ENCODE measurements around the gene MASP2. TPM values are rescaled to one million over a fixed set of nuclear protein-coding genes. Genes with fewer than 3 reads are reported as not detected.

MASP2 gene
- total RNA-seq, 1 donor from 2014 or later = not detected

GRCh38 chr1:11055676-11056075 is 8.6 kb upstream of the MASP2 start:
- Mint-ChIP-seq H3K4me1 (ENCODE audit: low read depth) (peaks cover 12% of the 10 kb centered on the region), H3K36me3 (ENCODE audit: insufficient read depth) (peaks cover 5% of the 10 kb centered on the region), H3K27ac (no peak overlapping the region), H3K27me3 (no peaks in the 10 kb centered on the region), H3K4me3 (ENCODE audit: low read depth) (no peak overlapping the region), H3K9me3 (ENCODE audit: low read depth) (no peaks in the 10 kb centered on the region)
- no peak for TF ChIP-seq CTCF (IDR thresholded peaks at IDR 0.05; ENCODE audit: unreplicated experiment)
- DNase-seq (ENCODE audit: low spot score, unreplicated experiment) = no peak

DNA sequence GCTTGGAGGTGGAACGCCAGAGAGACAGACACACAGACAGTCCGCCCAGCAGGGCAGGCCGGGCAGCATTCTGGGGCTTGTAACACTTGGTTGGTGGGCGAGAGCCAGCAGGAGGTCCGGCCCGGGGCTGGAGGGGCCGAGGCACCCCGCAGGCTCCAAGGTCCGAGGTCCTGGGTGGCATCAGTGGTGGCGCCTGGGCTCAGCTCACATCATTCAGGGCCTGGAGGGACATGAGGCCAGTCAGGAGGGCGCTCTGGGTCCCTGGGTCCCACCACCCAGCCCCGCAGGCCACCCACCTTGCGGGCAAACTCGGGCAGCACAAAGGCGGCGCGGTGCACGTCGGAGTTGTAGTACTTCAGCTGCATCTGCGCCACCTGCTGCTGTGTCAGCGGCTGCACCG is 7.6 kb upstream of the MASP2 start:
- TF ChIP-seq CTCF (IDR thresholded peaks at IDR 0.05; ENCODE audit: unreplicated experiment) = no peak
- Mint-ChIP-seq H3K4me1 (ENCODE audit: low read depth) (peaks cover 9% of the 10 kb centered on the region), H3K27me3 (no peaks in the 10 kb centered on the region), H3K36me3 (ENCODE audit: insufficient read depth) (peaks cover 5% of the 10 kb centered on the region), H3K27ac (no peak overlapping the region), H3K4me3 (ENCODE audit: low read depth) (no peak overlapping the region), H3K9me3 (ENCODE audit: low read depth) (no peaks in the 10 kb centered on the region)
- DNase-seq (ENCODE audit: low spot score, unreplicated experiment) = no peak

DNA sequence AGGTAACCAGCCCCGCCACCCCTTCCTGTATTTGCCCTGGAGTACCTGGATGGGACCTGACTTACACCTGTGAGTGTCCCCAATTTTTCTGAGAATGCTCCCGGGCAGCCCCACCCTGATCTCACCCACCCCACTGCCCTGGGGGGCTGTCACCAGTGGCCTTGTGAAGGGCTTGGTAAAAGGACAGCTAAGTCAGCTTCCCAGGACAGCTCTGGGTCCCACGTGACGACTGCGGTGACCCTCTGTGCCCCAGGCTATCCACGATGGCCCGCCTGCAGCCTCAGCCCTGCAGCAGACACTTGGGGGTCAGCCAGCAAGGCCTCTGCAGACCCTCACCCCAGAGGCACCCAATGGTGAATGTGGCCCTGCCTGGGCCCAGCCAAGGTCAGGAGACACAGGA is 7.1 kb upstream of the MASP2 start:
- H3K9me3 Mint-ChIP-seq (ENCODE audit: low read depth) = no peaks in the 10 kb centered on the region
- H3K4me1 Mint-ChIP-seq (ENCODE audit: low read depth) = peaks cover 9% of the 10 kb centered on the region
- no peak for TF ChIP-seq CTCF (IDR thresholded peaks at IDR 0.05; ENCODE audit: unreplicated experiment)
- H3K27me3 Mint-ChIP-seq = no peaks in the 10 kb centered on the region
- H3K36me3 Mint-ChIP-seq (ENCODE audit: insufficient read depth) = peaks cover 5% of the 10 kb centered on the region
- H3K4me3 Mint-ChIP-seq (ENCODE audit: low read depth) = no peak overlapping the region
- no peak for DNase-seq (ENCODE audit: low spot score, unreplicated experiment)
- H3K27ac Mint-ChIP-seq = no peak overlapping the region

GRCh38 chr1:11053758-11054137 is 6.7 kb upstream of the MASP2 start:
- Mint-ChIP-seq H3K4me1 (ENCODE audit: low read depth) (peaks cover 5% of the 10 kb centered on the region), H3K4me3 (ENCODE audit: low read depth) (no peak overlapping the region), H3K9me3 (ENCODE audit: low read depth) (no peaks in the 10 kb centered on the region), H3K27ac (no peak overlapping the region), H3K27me3 (no peaks in the 10 kb centered on the region), H3K36me3 (ENCODE audit: insufficient read depth) (peaks cover 5% of the 10 kb centered on the region)
- no peak for DNase-seq (ENCODE audit: low spot score, unreplicated experiment)
- no peak for TF ChIP-seq CTCF (IDR thresholded peaks at IDR 0.05; ENCODE audit: unreplicated experiment)

DNA sequence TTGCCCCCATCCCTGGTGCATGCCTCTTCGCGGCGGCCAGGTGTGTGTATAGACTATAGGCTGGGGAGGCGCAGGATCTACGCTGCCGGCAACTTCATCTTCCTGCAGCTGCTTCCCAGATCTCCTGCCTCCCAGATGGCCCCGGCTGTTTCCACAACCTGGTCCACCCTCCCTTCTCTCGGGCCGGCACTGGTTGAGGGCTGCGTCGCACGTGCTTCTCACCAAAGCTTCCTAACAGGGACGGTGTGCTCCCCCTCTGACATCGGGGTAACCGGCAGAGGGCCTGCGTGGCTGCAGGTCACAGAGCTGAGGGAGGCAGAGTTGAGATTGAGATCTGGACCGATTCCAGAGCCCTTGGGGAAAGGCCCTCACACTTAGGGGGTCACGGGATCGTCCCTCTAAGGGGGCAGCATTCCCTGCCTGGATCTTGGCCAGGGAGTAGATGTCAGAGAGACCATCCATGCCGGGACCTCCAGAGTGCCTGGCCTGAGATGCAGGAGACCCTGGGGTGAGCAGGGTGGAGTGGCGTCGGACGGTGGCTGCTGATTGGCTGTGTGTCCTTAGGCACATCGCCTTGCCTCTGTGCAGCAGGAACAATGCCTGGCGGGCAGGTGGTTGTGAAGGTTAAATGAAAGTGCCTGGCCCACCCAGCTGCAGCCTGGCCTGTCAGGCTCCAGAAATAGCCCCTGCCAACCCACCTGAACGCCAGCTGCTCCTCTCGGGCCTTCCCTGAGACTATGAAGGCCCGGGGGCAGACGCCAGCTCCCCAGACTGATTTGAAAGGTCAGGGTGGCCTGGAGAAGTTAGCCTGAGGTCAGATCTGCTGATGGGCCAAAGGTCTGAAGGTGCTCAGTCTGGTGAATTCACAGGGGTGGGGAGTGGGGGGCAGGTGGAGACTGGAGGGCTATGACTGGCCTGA is 6.1 kb upstream of the MASP2 start:
- Mint-ChIP-seq H3K9me3 (ENCODE audit: low read depth) (no peaks in the 10 kb centered on the region), H3K4me3 (ENCODE audit: low read depth) (no peak overlapping the region), H3K27me3 (no peaks in the 10 kb centered on the region), H3K36me3 (ENCODE audit: insufficient read depth) (peaks cover 5% of the 10 kb centered on the region), H3K27ac (no peak overlapping the region), H3K4me1 (ENCODE audit: low read depth) (peaks cover 5% of the 10 kb centered on the region)
- TF ChIP-seq CTCF (IDR thresholded peaks at IDR 0.05; ENCODE audit: unreplicated experiment) = no peak
- DNase-seq (ENCODE audit: low spot score, unreplicated experiment) = no peak

Measured in progenitor cell of endocrine pancreas (in vitro differentiated cells).